LoVo (cell line): ENCODE results near the gene EBF3.
"Not testable (repeated sequence)": the region's sequence is repeated elsewhere in the genome, so short reads cannot be mapped to it uniquely, and the experiment has no call there.

Source experiments
- DNase-seq: peaks from one replicate; pipeline ENCODE4 v3.0.0-alpha.2; 2016; ENCODE audit warnings: low spot score

EBF3 gene

GRCh38 chr10:129926066-129927055 is 37.7 kb downstream of the EBF3 start:
- no peak for DNase-seq

GRCh38 chr10:129924375-129925085 is 39.5 kb downstream of the EBF3 start:
- DNase-seq: no peak

- DNase-seq: no peak
These were observed 41.4 kb downstream of the EBF3 start for GRCh38 chr10:129922598-129923123.

GRCh38 chr10:129921801-129922597 is 42.1 kb downstream of the EBF3 start:
- no peak for DNase-seq

GRCh38 chr10:129921065-129921670 is 42.9 kb downstream of the EBF3 start:
- no peak for DNase-seq

GRCh38 chr10:129920187-129920586 is 43.9 kb downstream of the EBF3 start:
- DNase-seq: not testable (repeated sequence)

- DNase-seq: no peak
These were observed 44.7 kb downstream of the EBF3 start for GRCh38 chr10:129919358-129919757.

- DNase-seq: no peak
These were observed 45.2 kb downstream of the EBF3 start for GRCh38 chr10:129918836-129919235.

GRCh38 chr10:129918401-129918800 is 45.7 kb downstream of the EBF3 start:
- no peak for DNase-seq

GRCh38 chr10:129917936-129918335 is 46.1 kb downstream of the EBF3 start:
- no peak for DNase-seq

GRCh38 chr10:129916506-129916995 is 47.5 kb downstream of the EBF3 start:
- no peak for DNase-seq

GRCh38 chr10:129915526-129916378 is 48.3 kb downstream of the EBF3 start:
- no peak for DNase-seq

GRCh38 chr10:129914960-129915359 is 49.1 kb downstream of the EBF3 start:
- DNase-seq: no peak

- no peak for DNase-seq
These were observed 49.8 kb downstream of the EBF3 start for GRCh38 chr10:129914153-129914855.

GRCh38 chr10:129912986-129913695 is 50.9 kb downstream of the EBF3 start:
- no peak for DNase-seq

- DNase-seq: no peak
These were observed 51.7 kb downstream of the EBF3 start for GRCh38 chr10:129912166-129912917.

- no peak for DNase-seq
These were observed 52.5 kb downstream of the EBF3 start for GRCh38 chr10:129911451-129912165.

GRCh38 chr10:129910861-129911260 is 53.2 kb downstream of the EBF3 start:
- no peak for DNase-seq
